Astrocyte of the cerebellum (primary cell): ENCODE data around the gene NUP43.

Source experiments
- DNase-seq: peaks from one replicate; pipeline ENCODE4 v3.0.0-alpha.2; 2011; ENCODE audit warnings: low read depth
- H3K4me3 ChIP-seq: 2 replicates; pipeline ENCODE4 v1.5.1; 2011; ENCODE audit warnings: mild to moderate bottlenecking, low read depth, low read length, moderate library complexity
- in situ Hi-C: cut with HindIII; loops from 2 replicates; pipeline ENCODE4 v1.10.0; 2017; ENCODE audit warnings: low sequenced_read_pairs
- TF ChIP-seq, protein P1 (sequence below): IDR thresholded peaks from 2 replicates; pipeline ENCODE4 v1.5.1; 2012; ENCODE audit warnings: low read length, low read depth, moderate library complexity, mild to moderate bottlenecking; ENCODE audit errors: missing control alignments

The NUP43 gene

DNA sequence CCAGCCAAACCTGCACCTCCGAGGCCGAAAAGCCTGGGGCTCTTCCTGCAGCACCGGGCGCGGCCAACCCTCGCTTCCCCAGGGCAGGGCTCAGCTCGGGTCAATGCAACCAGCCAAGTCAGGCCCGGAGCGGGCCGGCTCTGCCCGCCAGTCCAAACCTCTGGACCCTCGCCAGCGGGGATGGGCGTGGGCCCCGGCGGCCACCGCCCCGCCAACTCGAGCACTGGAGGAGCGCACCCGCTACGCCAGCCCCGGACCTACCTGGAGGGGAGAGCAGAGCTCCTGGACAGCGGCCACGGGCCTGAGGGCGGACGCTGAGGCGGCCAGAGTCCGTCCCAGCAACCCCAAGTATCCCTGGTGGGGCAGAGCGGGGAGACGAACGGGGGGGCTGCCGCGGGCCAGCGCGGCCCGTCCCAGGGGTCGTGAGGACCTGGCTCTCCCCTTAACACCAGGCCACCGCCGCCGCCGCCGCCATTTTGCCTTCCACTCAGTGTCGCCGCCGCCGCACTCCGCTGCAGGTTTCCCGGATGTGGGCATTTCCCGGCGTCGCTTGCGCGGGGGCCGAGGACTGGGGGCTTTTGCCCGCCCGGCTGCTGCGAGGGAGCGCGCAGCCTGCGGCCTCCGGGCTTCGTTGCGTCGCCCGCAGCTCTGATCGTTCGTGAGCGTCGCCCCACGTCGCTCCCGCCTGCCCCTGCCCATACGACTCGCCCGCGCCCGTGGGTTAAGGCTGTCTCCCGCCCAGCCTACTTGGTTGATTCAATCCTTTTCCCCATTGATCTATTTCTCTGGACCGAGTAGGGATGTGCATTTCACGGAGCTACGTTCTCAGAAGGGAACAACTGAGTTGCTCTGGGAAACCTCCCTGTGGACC, 28.5 kb downstream of the NUP43 start, which contains the start of gene LATS1:
Gene LATS1 (minus strand): TSS at position 514 of the 871 bp plus-strand sequence. CDS start 15,975 bp downstream, outside the sequence.
- in situ Hi-C loops = no loop called here
- TF ChIP-seq, protein P1, sequence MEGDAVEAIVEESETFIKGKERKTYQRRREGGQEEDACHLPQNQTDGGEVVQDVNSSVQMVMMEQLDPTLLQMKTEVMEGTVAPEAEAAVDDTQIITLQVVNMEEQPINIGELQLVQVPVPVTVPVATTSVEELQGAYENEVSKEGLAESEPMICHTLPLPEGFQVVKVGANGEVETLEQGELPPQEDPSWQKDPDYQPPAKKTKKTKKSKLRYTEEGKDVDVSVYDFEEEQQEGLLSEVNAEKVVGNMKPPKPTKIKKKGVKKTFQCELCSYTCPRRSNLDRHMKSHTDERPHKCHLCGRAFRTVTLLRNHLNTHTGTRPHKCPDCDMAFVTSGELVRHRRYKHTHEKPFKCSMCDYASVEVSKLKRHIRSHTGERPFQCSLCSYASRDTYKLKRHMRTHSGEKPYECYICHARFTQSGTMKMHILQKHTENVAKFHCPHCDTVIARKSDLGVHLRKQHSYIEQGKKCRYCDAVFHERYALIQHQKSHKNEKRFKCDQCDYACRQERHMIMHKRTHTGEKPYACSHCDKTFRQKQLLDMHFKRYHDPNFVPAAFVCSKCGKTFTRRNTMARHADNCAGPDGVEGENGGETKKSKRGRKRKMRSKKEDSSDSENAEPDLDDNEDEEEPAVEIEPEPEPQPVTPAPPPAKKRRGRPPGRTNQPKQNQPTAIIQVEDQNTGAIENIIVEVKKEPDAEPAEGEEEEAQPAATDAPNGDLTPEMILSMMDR = no peak
- DNase-seq = peak; percentile 56
- peak within 1 kb of the TSS; percentile 95 for H3K4me3 ChIP-seq

DNA sequence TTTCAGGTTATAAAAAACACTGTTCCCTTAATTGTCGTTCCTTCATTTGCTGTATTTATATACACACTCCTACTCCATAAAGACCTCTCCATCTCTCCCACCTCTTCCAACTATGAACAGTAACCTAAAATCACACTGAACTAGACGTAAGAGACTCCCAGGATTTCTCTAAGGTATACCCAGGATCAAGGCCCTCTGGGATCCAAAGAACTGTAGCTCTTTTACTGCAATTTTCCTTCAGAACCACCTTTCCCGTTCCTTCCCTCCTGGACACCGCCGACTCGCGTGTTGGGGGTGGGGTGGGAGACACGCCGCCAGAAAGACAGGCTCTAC, 29.1 kb downstream of the NUP43 start:
- peak overlapping the region; percentile 95 for H3K4me3 ChIP-seq
- in situ Hi-C loops = no loop called here
- DNase-seq = no peak
- TF ChIP-seq, protein P1 = no peak

DNA sequence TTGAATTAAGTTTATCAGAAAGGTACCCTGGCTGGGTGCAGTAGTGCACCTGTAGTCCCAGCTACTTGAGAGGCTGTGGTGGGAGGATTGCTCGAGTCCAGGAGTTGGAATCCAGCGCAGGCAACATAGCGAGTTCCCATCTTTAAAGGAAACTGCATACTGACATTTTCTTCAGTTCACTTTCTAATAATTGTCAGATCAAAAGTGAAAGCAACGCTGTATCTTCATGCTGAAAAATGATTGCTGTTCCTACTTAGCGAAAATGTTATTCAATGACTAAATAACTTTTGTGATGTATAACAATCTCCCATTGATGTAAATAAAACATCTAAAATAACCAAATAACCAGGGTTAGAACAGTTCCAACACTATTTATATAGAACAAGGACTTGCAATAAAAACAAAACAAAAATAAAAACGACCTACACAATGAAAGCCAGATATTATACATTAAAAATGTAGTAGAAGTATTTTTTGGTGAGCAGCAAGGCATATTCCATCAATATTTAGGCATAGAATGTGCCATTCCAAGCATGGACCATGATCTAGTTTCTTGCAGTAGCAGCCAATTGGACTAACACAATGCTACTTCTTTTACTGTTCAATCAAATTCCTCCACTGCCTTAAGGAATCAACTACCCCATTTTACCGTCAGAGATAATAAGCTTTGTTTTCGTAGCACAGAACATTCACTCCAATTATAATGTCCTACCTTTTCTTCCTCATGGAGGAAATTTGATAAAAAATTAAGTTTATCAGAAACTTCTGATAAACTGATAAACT, 30.0 kb downstream of the NUP43 start:
- H3K4me3 ChIP-seq = peak overlapping the region; percentile 95
- TF ChIP-seq, protein P1 = no peak
- in situ Hi-C loops = no loop called here
- no peak for DNase-seq

DNA sequence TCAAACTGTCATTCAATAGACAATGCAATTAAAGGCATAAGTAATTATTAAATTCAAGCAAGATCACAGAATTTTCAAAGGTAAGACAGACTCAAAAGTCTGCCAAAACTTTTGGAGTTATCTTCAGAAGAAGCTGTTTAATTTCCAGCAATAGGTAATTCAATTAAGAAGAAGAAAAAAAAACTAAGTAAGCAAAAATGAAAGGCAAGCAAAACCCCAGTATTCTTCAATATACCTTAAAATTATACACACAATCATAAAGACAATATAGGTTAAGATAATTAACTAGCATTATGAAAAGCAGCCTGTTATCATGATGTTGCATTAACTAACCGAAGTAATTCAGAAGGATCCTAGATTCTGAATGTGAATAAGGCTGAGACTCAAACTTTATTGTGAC, 31.9 kb downstream of the NUP43 start:
- in situ Hi-C loops = no loop called here
- no peak for DNase-seq
- H3K4me3 ChIP-seq = no peak overlapping the region
- TF ChIP-seq, protein P1 = no peak

DNA sequence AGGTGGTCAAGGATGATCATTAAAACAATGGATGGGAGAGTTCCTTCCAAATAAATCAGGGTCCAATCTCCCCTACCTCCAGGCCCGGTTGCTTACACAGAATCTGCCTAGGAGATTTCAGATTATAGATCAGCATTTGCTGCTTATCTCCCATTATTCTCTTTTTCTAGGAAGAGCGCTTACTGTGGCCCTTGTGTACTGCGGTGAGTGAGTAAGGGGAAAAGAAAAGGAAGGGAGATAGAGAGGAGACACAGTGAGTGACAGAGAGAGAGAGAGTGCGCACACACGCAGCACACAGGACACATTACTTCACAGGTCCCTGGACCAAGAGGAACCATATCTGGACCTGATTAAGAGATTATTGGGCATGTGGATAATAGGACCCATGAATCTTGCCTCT, 34.6 kb downstream of the NUP43 start:
- H3K4me3 ChIP-seq = no peak overlapping the region
- TF ChIP-seq, protein P1 = no peak
- in situ Hi-C loops = no loop called here
- no peak for DNase-seq

DNA sequence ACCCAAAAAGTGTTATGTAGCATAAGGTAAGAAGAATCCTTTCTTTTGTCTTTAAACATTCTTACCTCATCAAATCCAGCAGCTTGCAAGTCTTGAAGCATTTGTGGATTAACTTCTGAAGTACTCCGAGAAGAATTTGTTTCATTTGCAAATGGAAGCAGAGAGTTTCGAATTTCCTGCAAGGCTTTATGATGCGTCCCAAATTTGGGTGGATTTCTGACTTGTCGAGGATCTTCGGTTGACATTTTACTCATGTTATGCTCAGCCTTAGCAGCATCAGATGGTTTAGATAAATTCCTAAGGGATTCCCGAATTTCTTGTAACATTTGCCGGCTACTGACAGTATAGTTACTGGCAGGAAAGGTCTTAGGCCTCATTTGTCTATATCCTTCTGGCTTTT, 44.6 kb downstream of the NUP43 start:
- in situ Hi-C loops = no loop called here
- TF ChIP-seq, protein P1 = no peak
- no peak overlapping the region for H3K4me3 ChIP-seq

More for the DNA sequence above, 44.6 kb downstream of the NUP43 start:
- no peak for DNase-seq
